ENCODE measurements around the gene DBH. TPM values are rescaled to one million over a fixed set of nuclear protein-coding genes. Genes with fewer than 3 reads are reported as not detected.
"Not testable (repeated sequence)": the region's sequence is repeated elsewhere in the genome, so short reads cannot be mapped to it uniquely, and the experiment has no call there.

Gene DBH
- total RNA-seq, 1 donor from 2014 or later: under 0.01 TPM

GRCh38 chr9:133658442-133659431 lies 22.6 kb downstream of the DBH start:
- peak in 1 of 2 donors; percentile 67 for DNase-seq (ENCODE audit: low spot score in 2 of 2)
- FAIRE-seq: no peak

GRCh38 chr9:133659516-133659915 lies 23.4 kb downstream of the DBH start:
- FAIRE-seq: no peak
- DNase-seq (ENCODE audit: low spot score in 2 of 2): no peak

- DNase-seq (ENCODE audit: low spot score in 2 of 2): no peak
- no peak for FAIRE-seq
These were observed 25.8 kb downstream of the DBH start for GRCh38 chr9:133661846-133662540.

- no peak for FAIRE-seq
- peak in 1 of 2 donors; percentile 45 for DNase-seq (ENCODE audit: low spot score in 2 of 2)
These were observed 28.2 kb downstream of the DBH start for GRCh38 chr9:133664173-133665050.

GRCh38 chr9:133665096-133665495 lies 28.9 kb downstream of the DBH start:
- DNase-seq (ENCODE audit: low spot score in 2 of 2) (no peak), FAIRE-seq (no peak)

- FAIRE-seq: no peak
- DNase-seq (ENCODE audit: low spot score in 2 of 2): no peak
These were observed 29.4 kb downstream of the DBH start for GRCh38 chr9:133665535-133665934.

- DNase-seq (ENCODE audit: low spot score in 2 of 2): no peak
These were observed 30.2 kb downstream of the DBH start for GRCh38 chr9:133666387-133666786.

GRCh38 chr9:133666845-133667244 lies 30.7 kb downstream of the DBH start:
- no peak for FAIRE-seq
- no peak for DNase-seq (ENCODE audit: low spot score in 2 of 2)

More at GRCh38 chr9:133666387-133666786, 30.2 kb downstream of the DBH start:
- FAIRE-seq: no peak

- FAIRE-seq (no peak), DNase-seq (ENCODE audit: low spot score in 2 of 2) (no peak)
These were observed 31.7 kb downstream of the DBH start for GRCh38 chr9:133667759-133668450.

- no peak for DNase-seq (ENCODE audit: low spot score in 2 of 2)
- no peak for FAIRE-seq
These were observed 33.1 kb downstream of the DBH start for GRCh38 chr9:133669182-133669801.

GRCh38 chr9:133670466-133670865 lies 34.3 kb downstream of the DBH start:
- FAIRE-seq (no peak), DNase-seq (ENCODE audit: low spot score in 2 of 2) (no peak)

- DNase-seq (ENCODE audit: low spot score in 2 of 2) (no peak), FAIRE-seq (no peak)
These were observed 35.2 kb downstream of the DBH start for GRCh38 chr9:133671371-133671770.

GRCh38 chr9:133672503-133673257 lies 36.5 kb downstream of the DBH start:
- no peak for DNase-seq (ENCODE audit: low spot score in 2 of 2)
- FAIRE-seq: no peak

- DNase-seq (ENCODE audit: low spot score in 2 of 2) (no peak), FAIRE-seq (no peak)
These were observed 37.1 kb downstream of the DBH start for GRCh38 chr9:133673258-133673655.

GRCh38 chr9:133674091-133674490 lies 37.9 kb downstream of the DBH start:
- DNase-seq (ENCODE audit: low spot score in 2 of 2): no peak
- FAIRE-seq: no peak

GRCh38 chr9:133675796-133676195 lies 39.6 kb downstream of the DBH start:
- DNase-seq (ENCODE audit: low spot score in 2 of 2); FAIRE-seq: not testable (repeated sequence)

GRCh38 chr9:133676450-133676849 lies 40.3 kb downstream of the DBH start:
- no peak for DNase-seq (ENCODE audit: low spot score in 2 of 2)
- no peak for FAIRE-seq

GRCh38 chr9:133677126-133678010 lies 41.2 kb downstream of the DBH start:
- DNase-seq (ENCODE audit: low spot score in 2 of 2): no peak
- FAIRE-seq: no peak

Measured in frontal cortex (tissue), 4 donors.